ENCODE measurements around the gene MRPL48. TPM values are rescaled to one million over a fixed set of nuclear protein-coding genes. Genes with fewer than 3 reads are reported as not detected.
"Not testable (repeated sequence)": the region's sequence is repeated elsewhere in the genome, so short reads cannot be mapped to it uniquely, and the experiment has no call there.

MRPL48 gene
- total RNA-seq, 3 donors from 2014 or later: 31.5 to 41.2 (median 39.7) TPM

DNA sequence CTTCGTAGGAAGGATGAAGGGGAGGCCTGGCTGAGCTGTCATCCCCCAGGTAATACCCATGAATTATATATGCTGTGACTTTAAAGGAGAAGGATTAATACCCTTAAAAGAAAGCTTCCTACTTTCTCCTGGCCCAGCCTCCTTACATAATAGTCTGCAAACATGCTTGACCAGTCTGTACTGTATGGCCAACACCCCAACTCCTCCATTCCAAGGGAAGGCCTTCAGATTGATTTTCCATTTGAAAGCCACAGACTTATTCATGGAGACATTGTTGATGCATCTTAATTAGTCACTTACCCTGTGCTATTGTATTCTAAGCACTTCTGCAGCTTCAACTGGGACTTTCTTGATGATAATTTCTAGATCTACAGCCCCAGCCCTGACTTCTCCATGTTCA is 91.1 kb downstream of the MRPL48 start:
- intact Hi-C loops (cut with DNase I, micrococcal nuclease): no loop called here
- DNase-seq: no peak

DNA sequence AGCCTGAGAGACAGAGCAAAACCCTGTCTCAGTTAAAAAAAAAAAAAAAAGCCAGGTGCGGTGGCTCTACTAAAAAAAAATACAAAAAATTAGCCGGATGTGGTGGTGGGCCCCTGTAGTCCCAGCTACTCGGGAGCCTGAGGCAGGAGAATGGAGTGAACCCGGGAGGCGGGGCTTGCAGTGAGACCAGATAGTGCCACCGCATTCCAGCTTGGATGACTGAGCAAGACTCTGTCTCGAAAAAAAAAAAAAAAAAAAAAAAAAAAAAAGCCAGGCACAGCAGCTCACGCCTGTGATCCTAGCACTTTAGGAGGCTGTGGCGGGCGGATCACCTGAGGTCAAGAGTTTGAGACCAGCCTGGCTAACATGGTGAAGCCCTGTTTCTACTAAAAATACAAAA is 92.8 kb downstream of the MRPL48 start:
- DNase-seq; H3K9me3 ChIP-seq; H3K4me3 ChIP-seq; ATAC-seq; H3K36me3 ChIP-seq (ENCODE audit: low read depth); intact Hi-C loops (cut with DNase I, micrococcal nuclease): not testable (repeated sequence)
- H3K4me1 ChIP-seq (ENCODE audit: low read depth): peaks cover 12% of the 10 kb centered on the region

More for the DNA sequence above, 91.1 kb downstream of the MRPL48 start:
- Histone ChIP-seq H3K9me3 (no peaks in the 10 kb centered on the region), H3K4me1 (ENCODE audit: low read depth) (peaks cover 12% of the 10 kb centered on the region), H3K36me3 (ENCODE audit: low read depth) (no peaks in the 10 kb centered on the region), H3K4me3 (no peak overlapping the region)
- ATAC-seq: no peak
- TF ChIP-seq, protein P1, sequence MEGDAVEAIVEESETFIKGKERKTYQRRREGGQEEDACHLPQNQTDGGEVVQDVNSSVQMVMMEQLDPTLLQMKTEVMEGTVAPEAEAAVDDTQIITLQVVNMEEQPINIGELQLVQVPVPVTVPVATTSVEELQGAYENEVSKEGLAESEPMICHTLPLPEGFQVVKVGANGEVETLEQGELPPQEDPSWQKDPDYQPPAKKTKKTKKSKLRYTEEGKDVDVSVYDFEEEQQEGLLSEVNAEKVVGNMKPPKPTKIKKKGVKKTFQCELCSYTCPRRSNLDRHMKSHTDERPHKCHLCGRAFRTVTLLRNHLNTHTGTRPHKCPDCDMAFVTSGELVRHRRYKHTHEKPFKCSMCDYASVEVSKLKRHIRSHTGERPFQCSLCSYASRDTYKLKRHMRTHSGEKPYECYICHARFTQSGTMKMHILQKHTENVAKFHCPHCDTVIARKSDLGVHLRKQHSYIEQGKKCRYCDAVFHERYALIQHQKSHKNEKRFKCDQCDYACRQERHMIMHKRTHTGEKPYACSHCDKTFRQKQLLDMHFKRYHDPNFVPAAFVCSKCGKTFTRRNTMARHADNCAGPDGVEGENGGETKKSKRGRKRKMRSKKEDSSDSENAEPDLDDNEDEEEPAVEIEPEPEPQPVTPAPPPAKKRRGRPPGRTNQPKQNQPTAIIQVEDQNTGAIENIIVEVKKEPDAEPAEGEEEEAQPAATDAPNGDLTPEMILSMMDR (IDR thresholded peaks at IDR 0.05): no peak

DNA sequence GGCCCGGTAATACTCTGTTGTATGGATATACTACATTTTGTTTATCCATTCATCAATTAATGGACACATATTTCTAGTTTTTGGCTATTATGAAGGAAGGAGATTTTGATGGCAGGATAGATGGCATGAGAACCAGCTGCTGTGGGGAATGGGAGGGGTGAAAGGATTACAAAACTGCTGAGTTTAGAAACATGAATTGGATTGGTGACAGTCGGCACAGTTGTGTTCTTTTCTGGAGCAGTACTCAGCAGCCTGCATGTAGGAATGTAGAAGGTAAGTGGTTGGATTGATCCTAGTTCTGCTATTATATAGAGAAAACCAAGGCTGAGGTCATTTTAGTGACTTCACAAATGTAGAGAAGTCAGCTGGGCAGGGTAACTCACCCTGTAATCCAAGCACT is 96.2 kb downstream of the MRPL48 start:
- H3K9me3 ChIP-seq: no peaks in the 10 kb centered on the region
- no peak for ATAC-seq
- H3K36me3 ChIP-seq (ENCODE audit: low read depth): no peaks in the 10 kb centered on the region
- TF ChIP-seq, protein P1 (IDR thresholded peaks at IDR 0.05): no peak
- intact Hi-C loops (cut with DNase I, micrococcal nuclease): no loop called here
- no peak overlapping the region for H3K4me3 ChIP-seq
- no peak for DNase-seq
- H3K4me1 ChIP-seq (ENCODE audit: low read depth): no peaks in the 10 kb centered on the region

DNA sequence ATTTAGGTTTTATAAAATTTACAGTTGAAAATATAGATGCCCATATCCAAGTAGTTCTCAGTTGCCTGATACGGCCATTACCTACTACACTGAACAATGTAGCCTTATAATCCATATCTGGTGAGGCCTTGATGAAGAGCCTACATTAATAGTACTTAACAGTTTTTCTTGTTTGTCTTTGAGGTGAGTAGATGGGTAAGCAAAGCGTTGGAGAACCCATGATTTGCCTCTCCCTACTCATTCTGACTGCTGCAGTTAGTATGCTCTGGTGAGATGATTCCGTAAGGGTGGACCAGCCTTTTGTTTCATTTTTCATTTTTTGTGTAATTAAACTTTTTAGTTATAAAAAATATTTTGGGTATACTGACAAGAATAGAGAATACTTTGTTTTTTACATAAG is 100.6 kb downstream of the MRPL48 start:
- intact Hi-C loops (cut with DNase I, micrococcal nuclease): no loop called here
- H3K9me3 ChIP-seq: no peaks in the 10 kb centered on the region
- no peaks in the 10 kb centered on the region for H3K36me3 ChIP-seq (ENCODE audit: low read depth)
- ATAC-seq (no peak), DNase-seq (no peak)
- no peak overlapping the region for H3K4me3 ChIP-seq
- no peaks in the 10 kb centered on the region for H3K4me1 ChIP-seq (ENCODE audit: low read depth)
- TF ChIP-seq, protein P1 (IDR thresholded peaks at IDR 0.05): no peak

DNA sequence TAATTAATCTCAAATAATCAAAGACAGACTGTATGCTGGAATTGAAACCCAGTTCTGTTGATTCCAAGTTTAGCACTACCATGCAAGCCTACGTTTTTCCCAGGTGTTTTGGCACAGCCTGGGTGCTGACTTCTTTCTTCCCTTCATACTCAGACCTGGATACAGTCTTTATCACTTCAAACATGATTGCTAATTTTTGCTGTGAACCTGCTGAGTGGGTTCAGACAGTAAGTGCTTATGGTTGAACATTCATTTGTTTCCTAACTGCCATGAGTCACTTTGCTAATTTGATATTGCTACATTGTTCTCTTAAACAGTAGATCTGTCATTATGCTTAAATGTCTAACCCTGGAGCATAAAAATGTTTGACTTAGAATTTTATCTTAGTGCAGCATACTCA is 101.3 kb downstream of the MRPL48 start:
- peak; percentile 15 for ATAC-seq
- DNase-seq: no peak

DNA sequence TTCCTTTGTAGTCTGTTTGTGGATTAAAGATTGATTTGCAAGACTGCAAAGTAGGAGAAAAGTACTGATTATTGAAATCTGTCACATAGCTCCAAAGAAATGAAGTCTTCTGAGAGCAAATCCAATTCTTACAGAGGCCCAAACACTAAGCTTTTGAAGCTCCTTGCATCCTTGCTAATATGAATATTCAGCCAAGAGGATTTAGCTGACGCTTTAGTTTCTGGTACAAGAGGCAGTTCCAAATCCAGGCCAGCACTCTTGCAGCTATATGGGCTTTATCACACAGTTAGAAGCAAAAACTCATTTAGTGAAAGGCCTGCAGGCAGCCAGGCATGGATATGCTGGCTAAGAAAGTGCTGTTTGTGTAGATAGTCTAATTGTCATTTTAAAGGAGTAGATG is 101.9 kb downstream of the MRPL48 start:
- intact Hi-C loops (cut with DNase I, micrococcal nuclease): no loop called here
- no peak for ATAC-seq
- Histone ChIP-seq H3K9me3 (no peaks in the 10 kb centered on the region), H3K4me1 (ENCODE audit: low read depth) (no peaks in the 10 kb centered on the region), H3K36me3 (ENCODE audit: low read depth) (no peaks in the 10 kb centered on the region), H3K4me3 (no peak overlapping the region)
- no peak for DNase-seq
- TF ChIP-seq, protein P1 (IDR thresholded peaks at IDR 0.05): no peak

More for the DNA sequence above, 101.3 kb downstream of the MRPL48 start:
- TF ChIP-seq, protein P1 (IDR thresholded peaks at IDR 0.05): no peak
- Histone ChIP-seq H3K36me3 (ENCODE audit: low read depth) (no peaks in the 10 kb centered on the region), H3K4me3 (no peak overlapping the region), H3K9me3 (no peaks in the 10 kb centered on the region), H3K4me1 (ENCODE audit: low read depth) (no peaks in the 10 kb centered on the region)
- intact Hi-C loops (cut with DNase I, micrococcal nuclease): no loop called here
